ENCODE results near the gene CHTF8.

DNA sequence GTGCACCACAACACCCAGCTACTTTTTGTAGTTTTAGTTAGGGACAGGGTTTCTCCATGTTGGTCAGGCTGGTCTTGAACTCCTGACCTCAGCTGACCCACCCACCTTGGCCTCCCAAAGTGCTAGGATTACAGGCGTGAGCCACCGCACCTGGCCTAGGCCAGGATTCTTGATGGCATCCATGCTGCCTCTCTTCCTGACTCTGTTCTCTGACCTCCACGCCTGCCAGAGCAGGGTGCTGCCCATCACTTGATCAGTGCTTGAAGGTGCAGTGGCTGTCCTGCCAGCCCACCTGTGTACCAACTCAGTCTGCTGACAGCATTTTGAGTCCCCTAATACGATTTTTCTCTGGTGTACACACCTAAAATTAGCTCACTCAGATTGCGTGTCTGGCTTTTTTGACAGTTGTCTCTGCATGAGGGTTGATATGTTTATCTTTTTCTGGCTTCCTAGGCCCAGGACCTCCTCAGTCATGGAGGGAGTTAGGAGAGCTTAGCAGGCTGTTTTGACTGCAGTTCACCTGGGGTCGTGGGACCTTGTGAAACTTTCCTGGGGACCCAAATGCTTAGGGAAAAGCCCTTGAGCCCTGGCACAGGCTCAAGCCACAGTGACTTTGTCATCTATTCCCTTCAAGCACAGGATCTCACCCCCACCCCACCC is 21.0 kb downstream of the CHTF8 start:
- TF ChIP-seq CTCF (IDR thresholded peaks at IDR 0.05; ENCODE audit: low read depth, low read length) (no peak), MAX (IDR thresholded peaks at IDR 0.05; ENCODE audit: low read depth, low read length) (no peak), POLR2A (IDR thresholded peaks at IDR 0.05; ENCODE audit: extremely low read depth, insufficient read length) (no peak), MYC (IDR thresholded peaks at IDR 0.05; ENCODE audit: low read depth, low read length) (no peak)

Data from NB4 (cell line).